ENCODE measurements around the gene HFE.
A peak's percentile ranks its signal among the peaks of the same experiment; 100 is the strongest.

Gene HFE

DNA sequence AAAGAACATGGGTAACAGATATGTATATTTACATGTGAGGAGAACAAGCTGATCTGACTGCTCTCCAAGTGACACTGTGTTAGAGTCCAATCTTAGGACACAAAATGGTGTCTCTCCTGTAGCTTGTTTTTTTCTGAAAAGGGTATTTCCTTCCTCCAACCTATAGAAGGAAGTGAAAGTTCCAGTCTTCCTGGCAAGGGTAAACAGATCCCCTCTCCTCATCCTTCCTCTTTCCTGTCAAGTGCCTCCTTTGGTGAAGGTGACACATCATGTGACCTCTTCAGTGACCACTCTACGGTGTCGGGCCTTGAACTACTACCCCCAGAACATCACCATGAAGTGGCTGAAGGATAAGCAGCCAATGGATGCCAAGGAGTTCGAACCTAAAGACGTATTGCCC, 5.2 kb downstream of the HFE start:
- no peak for TF ChIP-seq SUZ12 (IDR thresholded peaks at IDR 0.05; ENCODE audit: extremely low read depth, insufficient read depth, insufficient read length)
- TF ChIP-seq YY1 (IDR thresholded peaks at IDR 0.05; ENCODE audit: insufficient read depth, insufficient read length): no peak
- no peak for TF ChIP-seq ZNF274 (IDR thresholded peaks at IDR 0.05; ENCODE audit: low read depth, low read length)
- H3K9ac ChIP-seq (ENCODE audit: insufficient read length, low read depth): no peak overlapping the region
- no peaks in the 10 kb centered on the region for H3K36me3 ChIP-seq (ENCODE audit: insufficient read depth, insufficient read length, low read length)
- no peak overlapping the region for H3K4me3 ChIP-seq (ENCODE audit: insufficient read length, low read depth)
- H3K4me1 ChIP-seq (ENCODE audit: insufficient read depth, insufficient read length): no peaks in the 10 kb centered on the region
- H3K27me3 ChIP-seq (ENCODE audit: insufficient read depth, insufficient read length): no peaks in the 10 kb centered on the region
- no peaks in the 10 kb centered on the region for H3K9me3 ChIP-seq (ENCODE audit: insufficient read depth, low read length)
- DNase-seq (ENCODE audit: low read depth, low spot score): no peak

DNA sequence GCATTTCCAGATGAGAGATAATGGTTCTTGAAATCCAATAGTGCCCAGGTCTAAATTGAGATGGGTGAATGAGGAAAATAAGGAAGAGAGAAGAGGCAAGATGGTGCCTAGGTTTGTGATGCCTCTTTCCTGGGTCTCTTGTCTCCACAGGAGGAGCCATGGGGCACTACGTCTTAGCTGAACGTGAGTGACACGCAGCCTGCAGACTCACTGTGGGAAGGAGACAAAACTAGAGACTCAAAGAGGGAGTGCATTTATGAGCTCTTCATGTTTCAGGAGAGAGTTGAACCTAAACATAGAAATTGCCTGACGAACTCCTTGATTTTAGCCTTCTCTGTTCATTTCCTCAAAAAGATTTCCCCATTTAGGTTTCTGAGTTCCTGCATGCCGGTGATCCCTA, 6.8 kb downstream of the HFE start:
- no peaks in the 10 kb centered on the region for H3K36me3 ChIP-seq (ENCODE audit: insufficient read depth, insufficient read length, low read length)
- H3K4me1 ChIP-seq (ENCODE audit: insufficient read depth, insufficient read length): no peaks in the 10 kb centered on the region
- H3K9me3 ChIP-seq (ENCODE audit: insufficient read depth, low read length): no peaks in the 10 kb centered on the region
- no peak overlapping the region for H3K4me3 ChIP-seq (ENCODE audit: insufficient read length, low read depth)
- no peak for DNase-seq (ENCODE audit: low read depth, low spot score)
- no peaks in the 10 kb centered on the region for H3K27me3 ChIP-seq (ENCODE audit: insufficient read depth, insufficient read length)
- TF ChIP-seq YY1 (IDR thresholded peaks at IDR 0.05; ENCODE audit: insufficient read depth, insufficient read length): no peak
- no peak for TF ChIP-seq ZNF274 (IDR thresholded peaks at IDR 0.05; ENCODE audit: low read depth, low read length)
- TF ChIP-seq SUZ12 (IDR thresholded peaks at IDR 0.05; ENCODE audit: extremely low read depth, insufficient read depth, insufficient read length): no peak
- H3K9ac ChIP-seq (ENCODE audit: insufficient read length, low read depth): no peak overlapping the region

DNA sequence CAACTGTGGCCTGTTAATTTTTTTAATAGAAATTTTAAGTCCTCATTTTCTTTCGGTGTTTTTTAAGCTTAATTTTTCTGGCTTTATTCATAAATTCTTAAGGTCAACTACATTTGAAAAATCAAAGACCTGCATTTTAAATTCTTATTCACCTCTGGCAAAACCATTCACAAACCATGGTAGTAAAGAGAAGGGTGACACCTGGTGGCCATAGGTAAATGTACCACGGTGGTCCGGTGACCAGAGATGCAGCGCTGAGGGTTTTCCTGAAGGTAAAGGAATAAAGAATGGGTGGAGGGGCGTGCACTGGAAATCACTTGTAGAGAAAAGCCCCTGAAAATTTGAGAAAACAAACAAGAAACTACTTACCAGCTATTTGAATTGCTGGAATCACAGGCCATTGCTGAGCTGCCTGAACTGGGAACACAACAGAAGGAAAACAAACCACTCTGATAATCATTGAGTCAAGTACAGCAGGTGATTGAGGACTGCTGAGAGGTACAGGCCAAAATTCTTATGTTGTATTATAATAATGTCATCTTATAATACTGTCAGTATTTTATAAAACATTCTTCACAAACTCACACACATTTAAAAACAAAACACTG, 10.1 kb downstream of the HFE start:
- H3K9me3 ChIP-seq (ENCODE audit: insufficient read depth, low read length): no peaks in the 10 kb centered on the region
- TF ChIP-seq YY1 (IDR thresholded peaks at IDR 0.05; ENCODE audit: insufficient read depth, insufficient read length) (no peak), ZNF274 (IDR thresholded peaks at IDR 0.05; ENCODE audit: low read depth, low read length) (no peak), SUZ12 (IDR thresholded peaks at IDR 0.05; ENCODE audit: extremely low read depth, insufficient read depth, insufficient read length) (no peak)
- DNase-seq (ENCODE audit: low read depth, low spot score): peak; percentile 35
- H3K36me3 ChIP-seq (ENCODE audit: insufficient read depth, insufficient read length, low read length): no peaks in the 10 kb centered on the region
- H3K9ac ChIP-seq (ENCODE audit: insufficient read length, low read depth): no peak overlapping the region
- H3K4me3 ChIP-seq (ENCODE audit: insufficient read length, low read depth): no peak overlapping the region
- H3K4me1 ChIP-seq (ENCODE audit: insufficient read depth, insufficient read length): no peaks in the 10 kb centered on the region
- H3K27me3 ChIP-seq (ENCODE audit: insufficient read depth, insufficient read length): no peaks in the 10 kb centered on the region

DNA sequence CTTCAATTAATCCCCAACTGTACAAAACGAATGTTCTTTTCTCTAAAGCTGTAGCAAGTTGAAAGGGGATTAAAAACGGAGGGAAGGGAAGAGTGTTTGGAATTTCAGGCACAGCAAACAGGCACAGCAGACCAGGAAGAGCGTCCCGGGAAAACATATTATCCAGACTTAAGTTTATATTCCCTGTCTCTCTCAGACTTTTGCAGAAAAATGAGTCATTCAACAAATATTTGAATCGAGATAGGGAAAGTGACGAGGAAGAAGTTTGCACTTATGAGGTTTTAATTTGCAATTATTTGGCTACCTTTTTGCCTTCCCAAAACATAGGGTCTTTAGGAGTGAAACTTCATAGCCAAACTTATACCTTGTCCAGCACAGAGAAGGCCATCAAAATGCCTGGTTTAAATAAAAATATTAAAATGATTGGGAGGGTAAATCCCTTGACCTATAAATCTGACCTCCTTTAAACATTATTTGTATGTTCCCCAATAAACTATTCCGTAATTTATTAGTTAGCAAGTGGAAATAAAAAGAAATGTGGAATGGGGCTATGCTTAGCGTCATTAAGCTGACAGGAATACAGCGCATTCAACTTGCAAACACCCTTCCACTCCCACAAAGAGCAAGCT, 16.0 kb downstream of the HFE start:
- no peak for DNase-seq (ENCODE audit: low read depth, low spot score)
- Histone ChIP-seq H3K9me3 (ENCODE audit: insufficient read depth, low read length) (peaks cover 21% of the 10 kb centered on the region; the same call in 1 of the 2 replicates), H3K4me1 (ENCODE audit: insufficient read depth, insufficient read length) (no peaks in the 10 kb centered on the region), H3K9ac (ENCODE audit: insufficient read length, low read depth) (peak overlapping the region; percentile 42), H3K4me3 (ENCODE audit: insufficient read length, low read depth) (no peak overlapping the region), H3K27me3 (ENCODE audit: insufficient read depth, insufficient read length) (no peaks in the 10 kb centered on the region), H3K36me3 (ENCODE audit: insufficient read depth, insufficient read length, low read length) (no peaks in the 10 kb centered on the region)
- TF ChIP-seq ZNF274 (IDR thresholded peaks at IDR 0.05; ENCODE audit: low read depth, low read length) (no peak), SUZ12 (IDR thresholded peaks at IDR 0.05; ENCODE audit: extremely low read depth, insufficient read depth, insufficient read length) (no peak)

DNA sequence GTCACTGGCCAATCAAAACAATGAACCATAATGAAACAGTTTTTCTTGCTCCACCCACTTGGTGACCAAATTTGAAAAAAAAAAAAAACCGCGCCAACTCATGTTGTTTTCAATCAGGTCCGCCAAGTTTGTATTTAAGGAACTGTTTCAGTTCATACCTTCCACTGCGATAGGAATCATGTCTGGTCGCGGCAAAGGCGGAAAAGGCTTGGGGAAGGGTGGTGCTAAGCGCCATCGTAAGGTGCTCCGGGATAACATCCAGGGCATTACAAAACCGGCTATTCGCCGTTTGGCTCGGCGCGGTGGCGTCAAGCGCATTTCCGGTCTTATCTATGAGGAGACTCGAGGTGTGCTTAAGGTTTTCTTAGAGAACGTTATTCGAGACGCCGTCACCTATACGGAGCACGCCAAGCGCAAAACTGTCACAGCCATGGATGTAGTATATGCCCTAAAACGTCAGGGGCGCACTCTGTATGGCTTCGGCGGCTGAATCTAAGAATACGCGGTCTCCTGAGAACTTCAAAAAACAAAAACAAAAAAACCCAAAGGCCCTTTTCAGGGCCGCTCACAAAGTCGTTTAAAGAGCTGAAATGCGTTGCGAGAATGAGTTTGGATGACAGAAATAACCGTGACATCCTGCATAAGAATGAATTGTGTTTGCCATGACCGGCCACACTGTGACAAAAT, 16.7 kb downstream of the HFE start:
- H3K4me3 ChIP-seq (ENCODE audit: insufficient read length, low read depth): peak overlapping the region; percentile 43
- H3K36me3 ChIP-seq (ENCODE audit: insufficient read depth, insufficient read length, low read length): no peaks in the 10 kb centered on the region
- peak; percentile 77 for DNase-seq (ENCODE audit: low read depth, low spot score)
- TF ChIP-seq SUZ12 (IDR thresholded peaks at IDR 0.05; ENCODE audit: extremely low read depth, insufficient read depth, insufficient read length) (no peak), YY1 (IDR thresholded peaks at IDR 0.05; ENCODE audit: insufficient read depth, insufficient read length) (no peak), ZNF274 (IDR thresholded peaks at IDR 0.05; ENCODE audit: low read depth, low read length) (no peak)
- no peaks in the 10 kb centered on the region for H3K4me1 ChIP-seq (ENCODE audit: insufficient read depth, insufficient read length)
- no peaks in the 10 kb centered on the region for H3K27me3 ChIP-seq (ENCODE audit: insufficient read depth, insufficient read length)
- peaks cover 21% of the 10 kb centered on the region; the same call in 1 of the 2 replicates for H3K9me3 ChIP-seq (ENCODE audit: insufficient read depth, low read length)
- peak overlapping the region; percentile 88 for H3K9ac ChIP-seq (ENCODE audit: insufficient read length, low read depth)

DNA sequence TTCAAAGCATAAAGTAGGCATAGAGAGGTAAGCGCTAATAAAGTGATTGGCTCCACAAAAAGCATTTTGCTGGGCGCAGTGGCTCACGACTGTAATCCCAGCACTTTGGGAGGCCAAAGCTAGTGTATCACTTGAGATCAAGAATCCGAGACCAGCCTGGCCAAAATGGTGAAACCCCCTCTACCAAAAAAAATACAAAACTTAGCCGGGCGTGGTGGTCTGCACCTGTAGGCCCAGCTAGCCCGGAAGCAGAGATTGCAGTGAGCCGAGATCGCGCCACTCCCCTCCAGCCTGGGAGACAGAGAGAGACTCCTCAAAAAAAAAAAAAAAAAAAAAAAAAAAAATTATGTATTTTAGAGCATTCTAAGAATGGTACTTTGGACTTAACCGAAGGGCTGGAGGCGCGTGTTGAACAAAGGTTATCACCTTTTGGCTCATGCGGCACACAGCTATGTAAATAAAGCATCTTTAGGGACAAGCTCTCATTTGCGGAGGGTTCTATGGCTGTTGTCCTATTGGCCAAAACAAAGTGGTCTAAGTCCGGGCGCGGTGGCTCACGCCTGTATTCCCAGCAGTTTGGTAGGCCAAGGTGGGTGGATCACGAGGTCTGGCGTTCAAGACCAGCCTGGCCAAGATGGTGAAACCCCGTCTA, 17.4 kb downstream of the HFE start:
- Histone ChIP-seq H3K4me3 (ENCODE audit: insufficient read length, low read depth) (peak overlapping the region; percentile 43), H3K9me3 (ENCODE audit: insufficient read depth, low read length) (peaks cover 21% of the 10 kb centered on the region; the same call in 1 of the 2 replicates), H3K27me3 (ENCODE audit: insufficient read depth, insufficient read length) (no peaks in the 10 kb centered on the region), H3K36me3 (ENCODE audit: insufficient read depth, insufficient read length, low read length) (no peaks in the 10 kb centered on the region), H3K4me1 (ENCODE audit: insufficient read depth, insufficient read length) (no peaks in the 10 kb centered on the region), H3K9ac (ENCODE audit: insufficient read length, low read depth) (peak overlapping the region; percentile 88)
- DNase-seq (ENCODE audit: low read depth, low spot score): no peak
- no peak for TF ChIP-seq YY1 (IDR thresholded peaks at IDR 0.05; ENCODE audit: insufficient read depth, insufficient read length)
- no peak for TF ChIP-seq SUZ12 (IDR thresholded peaks at IDR 0.05; ENCODE audit: extremely low read depth, insufficient read depth, insufficient read length)
- TF ChIP-seq ZNF274 (IDR thresholded peaks at IDR 0.05; ENCODE audit: low read depth, low read length): no peak

All from NT2/D1 (cell line).